GM12878 (cell line): ENCODE data around the gene CDH4. TPM values are rescaled to one million over a fixed set of nuclear protein-coding genes. Genes with fewer than 3 reads are reported as not detected.

ENCODE experiments used
- CEBPZ ChIP-seq: fragments of 150-350 bp; IDR thresholded peaks from 2 replicates; pipeline ENCODE4 v1.6.1; 2016; ENCODE audit warnings: low read depth, low read length
- DPF2 ChIP-seq: fragments of 450-650 bp; IDR thresholded peaks from 2 replicates; pipeline ENCODE4 v1.6.1; 2017; ENCODE audit warnings: mild to moderate bottlenecking
- WRNIP1 ChIP-seq: IDR thresholded peaks from 2 replicates; pipeline ENCODE4 v1.6.1; 2011; ENCODE audit warnings: low read depth, low read length, improper control_type of control experiment, borderline replicate concordance
- polyA plus RNA-seq, 11 experiments: library from polyadenylated mRNA; depleted of rRNA in 4 of 11; unstranded in 6 of 11; stranded (reverse) in 5 of 11; fragments of >200 nt; fragmentation: Nextera tagmentation in 4 of 11; fragmentation: Illumina TruSeq in 1 of 11; extraction: Ambion mirVana in 4 of 11; extraction: Trizol in 1 of 11; gene quantifications; 1 replicate in 1 of 11; 2 replicates in 10 of 11; pipeline versions ENCODE4 v1.2.1 to v1.2.3, GENCODE V29; 2011 to 2016; ENCODE audit warnings: inconsistent platforms in 2 of 11, missing spikeins in 2 of 11, low read depth in 1 of 11
- total RNA-seq, 4 experiments: library from RNA; depleted of rRNA in 3 of 4; stranded (reverse); fragments of >200 nt in 3 of 4; fragmentation: Illumina TruSeq in 1 of 4; extraction: Trizol in 1 of 4; gene quantifications; 2 replicates each; pipeline versions ENCODE4 v1.2.1 to v1.2.3, GENCODE V29; 2013 to 2021
- TF ChIP-seq, protein P1 (sequence below): fragments of 450-650 bp; IDR thresholded peaks from 2 replicates; pipeline ENCODE4 v1.6.1; 2017; ENCODE audit warnings: antibody characterized with exemption, mild to moderate bottlenecking, moderate library complexity
- TF ChIP-seq, protein P2 (sequence below): fragments of 450-650 bp; IDR thresholded peaks from 2 replicates; pipeline ENCODE4 v1.6.1; 2017; ENCODE audit warnings: mild to moderate bottlenecking, moderate library complexity

The CDH4 gene
- total and polyA plus RNA-seq, 10 of the 15 experiments (the other 5 are each of a cell fraction or from before 2014, with no cell fraction given), result not detected

DNA sequence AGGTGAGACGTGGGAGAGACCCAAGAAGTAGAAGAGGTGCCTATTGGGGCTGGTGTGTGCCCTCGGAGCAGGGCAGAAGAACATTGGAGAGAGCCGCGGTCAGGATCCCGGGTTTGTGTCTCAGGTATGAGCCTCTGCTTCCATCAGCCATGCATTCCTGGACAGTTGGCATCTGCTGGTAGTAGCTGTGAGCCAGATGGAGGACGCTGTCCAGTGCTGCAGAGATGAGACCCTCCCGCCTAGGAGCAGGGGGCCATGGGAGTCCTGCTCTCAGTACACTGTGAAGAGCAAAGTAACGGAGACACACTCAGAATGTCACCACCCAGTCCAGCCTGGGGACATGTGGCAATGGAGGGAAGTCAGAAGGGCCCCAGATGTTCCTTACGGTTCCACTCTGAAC lies 108.2 kb downstream of the CDH4 start (continued):
- TF ChIP-seq, protein P1, sequence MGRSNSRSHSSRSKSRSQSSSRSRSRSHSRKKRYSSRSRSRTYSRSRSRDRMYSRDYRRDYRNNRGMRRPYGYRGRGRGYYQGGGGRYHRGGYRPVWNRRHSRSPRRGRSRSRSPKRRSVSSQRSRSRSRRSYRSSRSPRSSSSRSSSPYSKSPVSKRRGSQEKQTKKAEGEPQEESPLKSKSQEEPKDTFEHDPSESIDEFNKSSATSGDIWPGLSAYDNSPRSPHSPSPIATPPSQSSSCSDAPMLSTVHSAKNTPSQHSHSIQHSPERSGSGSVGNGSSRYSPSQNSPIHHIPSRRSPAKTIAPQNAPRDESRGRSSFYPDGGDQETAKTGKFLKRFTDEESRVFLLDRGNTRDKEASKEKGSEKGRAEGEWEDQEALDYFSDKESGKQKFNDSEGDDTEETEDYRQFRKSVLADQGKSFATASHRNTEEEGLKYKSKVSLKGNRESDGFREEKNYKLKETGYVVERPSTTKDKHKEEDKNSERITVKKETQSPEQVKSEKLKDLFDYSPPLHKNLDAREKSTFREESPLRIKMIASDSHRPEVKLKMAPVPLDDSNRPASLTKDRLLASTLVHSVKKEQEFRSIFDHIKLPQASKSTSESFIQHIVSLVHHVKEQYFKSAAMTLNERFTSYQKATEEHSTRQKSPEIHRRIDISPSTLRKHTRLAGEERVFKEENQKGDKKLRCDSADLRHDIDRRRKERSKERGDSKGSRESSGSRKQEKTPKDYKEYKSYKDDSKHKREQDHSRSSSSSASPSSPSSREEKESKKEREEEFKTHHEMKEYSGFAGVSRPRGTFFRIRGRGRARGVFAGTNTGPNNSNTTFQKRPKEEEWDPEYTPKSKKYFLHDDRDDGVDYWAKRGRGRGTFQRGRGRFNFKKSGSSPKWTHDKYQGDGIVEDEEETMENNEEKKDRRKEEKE, result no peak
- TF ChIP-seq WRNIP1 (no peak), DPF2 (no peak), CEBPZ (no peak)
- TF ChIP-seq, protein P2, sequence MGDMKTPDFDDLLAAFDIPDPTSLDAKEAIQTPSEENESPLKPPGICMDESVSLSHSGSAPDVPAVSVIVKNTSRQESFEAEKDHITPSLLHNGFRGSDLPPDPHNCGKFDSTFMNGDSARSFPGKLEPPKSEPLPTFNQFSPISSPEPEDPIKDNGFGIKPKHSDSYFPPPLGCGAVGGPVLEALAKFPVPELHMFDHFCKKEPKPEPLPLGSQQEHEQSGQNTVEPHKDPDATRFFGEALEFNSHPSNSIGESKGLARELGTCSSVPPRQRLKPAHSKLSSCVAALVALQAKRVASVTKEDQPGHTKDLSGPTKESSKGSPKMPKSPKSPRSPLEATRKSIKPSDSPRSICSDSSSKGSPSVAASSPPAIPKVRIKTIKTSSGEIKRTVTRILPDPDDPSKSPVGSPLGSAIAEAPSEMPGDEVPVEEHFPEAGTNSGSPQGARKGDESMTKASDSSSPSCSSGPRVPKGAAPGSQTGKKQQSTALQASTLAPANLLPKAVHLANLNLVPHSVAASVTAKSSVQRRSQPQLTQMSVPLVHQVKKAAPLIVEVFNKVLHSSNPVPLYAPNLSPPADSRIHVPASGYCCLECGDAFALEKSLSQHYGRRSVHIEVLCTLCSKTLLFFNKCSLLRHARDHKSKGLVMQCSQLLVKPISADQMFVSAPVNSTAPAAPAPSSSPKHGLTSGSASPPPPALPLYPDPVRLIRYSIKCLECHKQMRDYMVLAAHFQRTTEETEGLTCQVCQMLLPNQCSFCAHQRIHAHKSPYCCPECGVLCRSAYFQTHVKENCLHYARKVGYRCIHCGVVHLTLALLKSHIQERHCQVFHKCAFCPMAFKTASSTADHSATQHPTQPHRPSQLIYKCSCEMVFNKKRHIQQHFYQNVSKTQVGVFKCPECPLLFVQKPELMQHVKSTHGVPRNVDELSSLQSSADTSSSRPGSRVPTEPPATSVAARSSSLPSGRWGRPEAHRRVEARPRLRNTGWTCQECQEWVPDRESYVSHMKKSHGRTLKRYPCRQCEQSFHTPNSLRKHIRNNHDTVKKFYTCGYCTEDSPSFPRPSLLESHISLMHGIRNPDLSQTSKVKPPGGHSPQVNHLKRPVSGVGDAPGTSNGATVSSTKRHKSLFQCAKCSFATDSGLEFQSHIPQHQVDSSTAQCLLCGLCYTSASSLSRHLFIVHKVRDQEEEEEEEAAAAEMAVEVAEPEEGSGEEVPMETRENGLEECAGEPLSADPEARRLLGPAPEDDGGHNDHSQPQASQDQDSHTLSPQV, result no peak
